NB4 (cell line): ENCODE measurements around the gene BRD3.
A peak's percentile ranks its signal among the peaks of the same experiment; 100 is the strongest.

Experiments
- DNase-seq: peaks from one replicate; pipeline ENCODE4 v3.0.0; 2010; ENCODE audit warnings: low read depth
- H3K4me3 ChIP-seq: one replicate; pipeline ENCODE4 v1.5.1; 2011; ENCODE audit warnings: mild to moderate bottlenecking, low read depth, low read length, moderate library complexity
- MYC ChIP-seq: IDR thresholded peaks from 2 replicates; pipeline ENCODE4 v1.6.1; 2011; ENCODE audit warnings: low read depth, low read length
- POLR2A ChIP-seq: IDR thresholded peaks from 2 replicates; pipeline ENCODE4 v1.6.1; 2011; ENCODE audit warnings: mild to moderate bottlenecking; ENCODE audit not compliant: insufficient read length; ENCODE audit errors: extremely low read depth
- TF ChIP-seq, protein P1 (sequence below): IDR thresholded peaks from 2 replicates; pipeline ENCODE4 v1.6.1; 2011; ENCODE audit warnings: low read depth, low read length
- TF ChIP-seq, protein P2 (sequence below): IDR thresholded peaks from one replicate; pipeline ENCODE4 v1.5.1; 2012; ENCODE audit warnings: low read depth, low read length

Gene BRD3

DNA sequence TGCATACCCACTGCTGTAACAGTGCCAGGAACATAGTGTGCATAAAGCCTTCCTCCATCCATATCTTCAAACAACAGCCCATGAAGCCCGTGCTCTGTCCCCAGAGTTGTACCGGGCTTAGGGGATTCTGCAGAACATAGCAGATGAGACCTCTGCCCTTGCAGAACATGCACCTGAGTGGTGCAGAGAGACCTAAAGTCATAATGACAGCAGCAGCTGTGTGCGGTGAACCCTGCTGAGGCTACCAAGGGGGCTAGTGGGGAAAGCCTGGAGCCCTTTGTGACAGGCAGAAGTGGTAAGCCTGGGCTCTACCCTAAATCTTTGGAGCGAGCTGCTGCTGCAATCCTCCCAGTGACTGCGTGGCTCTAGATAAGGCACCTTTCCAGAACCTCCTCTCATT lies 32.2 kb upstream of the BRD3 start:
- H3K4me3 ChIP-seq = no peak overlapping the region
- TF ChIP-seq MYC (no peak), POLR2A (no peak)
- TF ChIP-seq, protein P1, sequence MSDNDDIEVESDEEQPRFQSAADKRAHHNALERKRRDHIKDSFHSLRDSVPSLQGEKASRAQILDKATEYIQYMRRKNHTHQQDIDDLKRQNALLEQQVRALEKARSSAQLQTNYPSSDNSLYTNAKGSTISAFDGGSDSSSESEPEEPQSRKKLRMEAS = no peak
- TF ChIP-seq, protein P2, sequence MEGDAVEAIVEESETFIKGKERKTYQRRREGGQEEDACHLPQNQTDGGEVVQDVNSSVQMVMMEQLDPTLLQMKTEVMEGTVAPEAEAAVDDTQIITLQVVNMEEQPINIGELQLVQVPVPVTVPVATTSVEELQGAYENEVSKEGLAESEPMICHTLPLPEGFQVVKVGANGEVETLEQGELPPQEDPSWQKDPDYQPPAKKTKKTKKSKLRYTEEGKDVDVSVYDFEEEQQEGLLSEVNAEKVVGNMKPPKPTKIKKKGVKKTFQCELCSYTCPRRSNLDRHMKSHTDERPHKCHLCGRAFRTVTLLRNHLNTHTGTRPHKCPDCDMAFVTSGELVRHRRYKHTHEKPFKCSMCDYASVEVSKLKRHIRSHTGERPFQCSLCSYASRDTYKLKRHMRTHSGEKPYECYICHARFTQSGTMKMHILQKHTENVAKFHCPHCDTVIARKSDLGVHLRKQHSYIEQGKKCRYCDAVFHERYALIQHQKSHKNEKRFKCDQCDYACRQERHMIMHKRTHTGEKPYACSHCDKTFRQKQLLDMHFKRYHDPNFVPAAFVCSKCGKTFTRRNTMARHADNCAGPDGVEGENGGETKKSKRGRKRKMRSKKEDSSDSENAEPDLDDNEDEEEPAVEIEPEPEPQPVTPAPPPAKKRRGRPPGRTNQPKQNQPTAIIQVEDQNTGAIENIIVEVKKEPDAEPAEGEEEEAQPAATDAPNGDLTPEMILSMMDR = no peak

DNA sequence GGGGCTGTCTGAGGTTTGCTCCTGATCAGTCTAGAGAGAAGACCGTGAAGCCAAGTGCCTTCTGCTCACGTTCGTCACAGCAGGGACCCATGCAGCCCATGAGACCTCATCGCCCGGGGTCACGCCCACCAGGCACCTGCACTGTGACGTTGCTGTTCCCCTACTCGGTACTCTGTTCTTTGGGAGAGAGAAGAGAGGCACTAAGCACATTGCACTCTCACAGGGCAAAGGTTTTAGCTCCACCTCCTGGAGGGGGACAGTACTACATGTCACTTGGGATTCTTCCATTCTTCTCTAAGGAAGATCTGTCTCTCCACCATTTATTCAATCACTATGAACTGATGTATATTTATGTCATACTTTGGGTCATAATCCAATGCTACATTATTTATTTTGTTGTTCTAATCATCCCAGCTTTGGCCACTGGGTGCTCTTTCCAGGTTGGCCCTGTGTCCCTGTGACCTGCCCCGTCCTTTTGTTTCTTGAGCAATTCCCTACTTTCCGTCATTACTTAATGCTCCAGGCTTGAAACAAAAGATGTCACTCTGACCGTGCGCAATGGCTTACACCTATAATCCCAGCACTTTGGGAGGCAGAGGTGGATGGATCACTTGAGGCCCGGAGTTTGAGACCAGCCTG lies 31.4 kb upstream of the BRD3 start:
- TF ChIP-seq, protein P2 = peak; percentile 86
- TF ChIP-seq POLR2A = no peak
- peak; percentile 77 for TF ChIP-seq MYC
- TF ChIP-seq, protein P1 = peak; percentile 85
- no peak overlapping the region for H3K4me3 ChIP-seq
- DNase-seq = peak; percentile 68

More for the DNA sequence above, 32.2 kb upstream of the BRD3 start:
- DNase-seq = no peak

DNA sequence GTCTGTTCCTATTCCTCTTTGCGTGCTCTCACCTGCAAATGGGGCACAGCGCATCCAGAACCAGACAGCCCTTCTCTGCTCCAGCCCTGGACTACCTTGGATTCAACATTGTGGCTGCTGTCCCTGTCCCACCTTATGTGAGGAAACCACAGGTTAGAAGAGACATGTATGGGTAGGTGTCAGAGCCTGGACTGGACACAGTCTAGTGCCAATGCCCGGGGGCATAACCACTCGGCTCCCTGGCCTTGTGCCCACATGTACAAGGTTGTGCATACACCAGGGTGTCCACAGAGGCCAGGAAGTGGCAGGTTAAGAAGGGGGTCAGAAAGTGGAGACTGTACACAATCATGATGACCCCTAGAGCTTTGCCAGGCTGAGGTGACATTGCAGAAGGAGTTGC lies 22.1 kb upstream of the BRD3 start:
- DNase-seq = no peak
- H3K4me3 ChIP-seq = no peak overlapping the region
- TF ChIP-seq MYC = no peak
- TF ChIP-seq, protein P1 = no peak
- no peak for TF ChIP-seq POLR2A
- TF ChIP-seq, protein P2 = no peak

DNA sequence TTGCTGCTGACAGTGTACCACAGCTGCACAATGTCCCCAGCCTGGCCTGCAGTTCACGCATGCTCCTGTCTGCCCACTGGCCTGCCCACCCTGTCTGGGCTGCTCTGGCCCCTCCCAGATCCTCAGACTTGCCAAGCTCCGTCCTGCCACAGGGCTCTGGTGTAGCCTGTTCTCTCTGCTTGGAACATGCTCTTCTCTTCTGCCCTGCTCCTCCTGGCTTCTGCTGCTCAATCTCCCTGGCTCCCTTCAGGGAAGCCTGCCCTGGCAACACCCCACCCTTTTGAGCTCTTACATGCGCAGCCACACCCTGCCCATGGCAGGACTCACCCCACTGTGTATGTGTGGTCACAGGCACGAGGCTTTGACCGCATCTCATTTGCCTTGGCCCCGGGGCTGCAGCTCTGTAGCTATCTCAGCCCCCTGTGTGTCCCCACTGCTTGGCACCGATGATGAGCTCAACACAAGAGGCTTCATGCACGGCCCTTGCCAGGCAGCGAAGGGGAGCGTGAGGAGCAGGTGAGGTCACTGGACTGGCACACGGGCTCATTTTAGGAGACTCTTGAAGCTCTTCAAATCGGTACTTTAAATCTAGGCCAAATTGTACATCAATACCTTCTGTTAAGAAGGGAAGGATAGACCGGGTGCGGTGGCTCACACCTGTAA lies 20.4 kb upstream of the BRD3 start:
- TF ChIP-seq POLR2A = no peak
- TF ChIP-seq, protein P1 = no peak
- no peak for TF ChIP-seq MYC
- TF ChIP-seq, protein P2 = no peak
- DNase-seq = no peak
- H3K4me3 ChIP-seq = no peak overlapping the region

DNA sequence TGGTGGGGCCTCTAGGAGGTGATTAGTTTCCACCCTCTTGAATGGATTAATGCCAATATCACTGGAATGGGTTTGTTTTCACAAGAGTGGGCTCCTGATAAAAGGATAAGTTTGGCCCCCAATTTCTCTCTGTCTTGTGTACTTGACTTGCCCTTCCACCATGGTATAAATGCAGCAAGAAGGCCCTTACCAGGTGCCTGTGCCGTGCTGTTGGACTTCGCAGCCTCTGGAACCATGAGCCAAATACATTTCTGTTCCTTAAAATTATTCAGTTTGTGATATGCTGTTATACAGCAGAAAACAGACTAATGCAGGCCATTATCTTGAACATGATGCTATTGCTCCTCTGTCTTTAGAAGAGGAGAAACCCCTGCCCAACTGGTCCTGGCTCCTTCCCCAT lies 17.8 kb upstream of the BRD3 start:
- no peak for DNase-seq
- TF ChIP-seq, protein P1 = no peak
- TF ChIP-seq MYC (no peak), POLR2A (no peak)
- TF ChIP-seq, protein P2 = no peak
- H3K4me3 ChIP-seq = no peak overlapping the region
